GM18951 (cell line): ENCODE data around the gene SMOC2.

Experiments used
- POLR2A ChIP-seq: IDR thresholded peaks from 4 replicates; pipeline ENCODE4 v1.6.1; 2011; ENCODE audit warnings: mild to moderate bottlenecking; ENCODE audit not compliant: insufficient read length, insufficient read depth; ENCODE audit errors: extremely low read depth
- in situ Hi-C: fragments of 300-500 bp; cut with MboI; formaldehyde crosslinking; loops from one replicate; pipeline ENCODE4 v1.12.0; 2022; ENCODE audit warnings: low sequenced_read_pairs, mixed read lengths, inconsistent platforms; ENCODE audit not compliant: unreplicated experiment

Gene SMOC2

GRCh38 chr6:168631564-168631963 lies 190.6 kb downstream of the SMOC2 start:
- TF ChIP-seq POLR2A: no peak
- in situ Hi-C loops: no loop called here

GRCh38 chr6:168632694-168633093 lies 191.7 kb downstream of the SMOC2 start:
- no peak for TF ChIP-seq POLR2A
- in situ Hi-C loops: no loop called here

GRCh38 chr6:168634541-168635328 lies 193.8 kb downstream of the SMOC2 start:
- in situ Hi-C loops: no loop called here
- TF ChIP-seq POLR2A: no peak

- in situ Hi-C loops: no loop called here
- no peak for TF ChIP-seq POLR2A
Measured at GRCh38 chr6:168636147-168637004, 195.4 kb downstream of the SMOC2 start.

- in situ Hi-C loops: no loop called here
- TF ChIP-seq POLR2A: no peak
Measured at GRCh38 chr6:168637834-168638233, 196.8 kb downstream of the SMOC2 start.

GRCh38 chr6:168638468-168639271 lies 197.7 kb downstream of the SMOC2 start:
- in situ Hi-C loops: no loop called here
- no peak for TF ChIP-seq POLR2A

- no peak for TF ChIP-seq POLR2A
- in situ Hi-C loops: no loop called here
Measured at GRCh38 chr6:168640181-168640580, 199.2 kb downstream of the SMOC2 start.

- in situ Hi-C loops: no loop called here
- no peak for TF ChIP-seq POLR2A
Measured at GRCh38 chr6:168640768-168641167, 199.8 kb downstream of the SMOC2 start.

- in situ Hi-C loops: no loop called here
- TF ChIP-seq POLR2A: no peak
Measured at GRCh38 chr6:168641446-168641845, 200.5 kb downstream of the SMOC2 start.

- TF ChIP-seq POLR2A: no peak
- in situ Hi-C loops: no loop called here
Measured at GRCh38 chr6:168643401-168643800, 202.4 kb downstream of the SMOC2 start.

GRCh38 chr6:168645326-168645725 lies 204.3 kb downstream of the SMOC2 start:
- TF ChIP-seq POLR2A: no peak
- in situ Hi-C loops: no loop called here

GRCh38 chr6:168647271-168647670 lies 206.3 kb downstream of the SMOC2 start:
- in situ Hi-C loops: no loop called here
- no peak for TF ChIP-seq POLR2A
